Body of pancreas (tissue), 4 donors: ENCODE results near the gene CCDC78. TPM values are rescaled to one million over a fixed set of nuclear protein-coding genes. Genes with fewer than 3 reads are reported as not detected.

Source experiments
- ATAC-seq: fragments of 150-250 bp; one replicate; pipeline ENCODE4 v1.9.1; 2016
- DNase-seq, 4 donors: peaks; one replicate each; pipeline ENCODE4 v3.0.0-alpha.2; 2019
- H3K27ac ChIP-seq, 4 donors: fragments of 200-600 bp; sonication (generic); 1 replicate in 3 of 4; 2 replicates in 1 of 4; pipeline versions ENCODE4 v1.5.1 to v1.6.1; 2016 to 2019; ENCODE audit warnings: mild to moderate bottlenecking in 1 of 4, mixed read lengths in 1 of 4, moderate library complexity in 1 of 4
- H3K27me3 ChIP-seq, 2 donors: fragments of 200-600 bp; sonication (generic); one replicate each; pipeline ENCODE4 v1.6.0; 2016; ENCODE audit warnings: mild to moderate bottlenecking in 1 of 2
- H3K36me3 ChIP-seq, 2 donors: fragments of 200-600 bp; sonication (generic); replicated peaks in 1 of 2; 2 replicates each; pipeline ENCODE4 v1.5.1; 2016; ENCODE audit warnings: low read depth in 2 of 2; ENCODE audit not compliant: insufficient read depth in 1 of 2
- H3K4me1 ChIP-seq: fragments of 200-600 bp; sonication (generic); one replicate; pipeline ENCODE4 v1.6.0; 2016
- H3K4me3 ChIP-seq, 2 donors: fragments of 200-600 bp; sonication (generic); 1 replicate in 1 of 2; 2 replicates in 1 of 2; pipeline ENCODE4 v1.5.1; 2016 to 2019
- H3K9me3 ChIP-seq, 3 donors: fragments of 200-600 bp; sonication (generic); 1 replicate in 2 of 3; 2 replicates in 1 of 3; pipeline ENCODE4 v1.5.1; 2016
- CTCF ChIP-seq, 7 experiments: fragments of 450-650 bp in 4 of 7; fragments of 200-600 bp in 3 of 7; sonication (generic) in 3 of 7; IDR thresholded peaks; one replicate each; pipeline ENCODE4 v1.5.1; 2016 to 2019; ENCODE audit warnings: antibody characterized with exemption in 7 of 7
- POLR2A ChIP-seq, 3 donors: fragments of 450-650 bp; IDR thresholded peaks; one replicate each; pipeline ENCODE4 v1.6.1; 2016; ENCODE audit warnings: antibody characterized with exemption in 3 of 3, mild to moderate bottlenecking in 2 of 3
- WGBS, 2 donors: methylation state at CpG; one replicate each; pipeline ENCODE4 v1.1.5; 2017; 5-methylcytosine and 5-hydroxymethylcytosine counted together
- intact Hi-C: fragments of 100-400 bp; cut with DNase I; formaldehyde crosslinking; loops from one replicate; pipeline ENCODE4 v1.15.1; 2023
- total RNA-seq, 2 donors: library from RNA; depleted of rRNA; stranded (reverse); fragments of >200 nt; gene quantifications; one replicate each; pipeline ENCODE4 v1.1.0, GENCODE V29; 2016

Gene CCDC78
- total RNA-seq, 2 donors from 2014 or later, result not detected

- peaks cover 0 to 7% of the 10 kb centered on the region in 2 donors for H3K27me3 ChIP-seq
- H3K27ac ChIP-seq, result no peak overlapping the region
- TF ChIP-seq CTCF (IDR thresholded peaks at IDR 0.05) (no peak), POLR2A (IDR thresholded peaks at IDR 0.05) (no peak)
- no peaks in the 10 kb centered on the region for H3K9me3 ChIP-seq
- no peaks in the 10 kb centered on the region for H3K36me3 ChIP-seq
- DNase-seq (no peak), ATAC-seq (no peak)
- intact Hi-C loops, result no loop called here
- H3K4me3 ChIP-seq, result no peak overlapping the region
- peaks cover 42% of the 10 kb centered on the region for H3K4me1 ChIP-seq
- 16% methylated on average over 9 of the region's 9 CpGs; no CpG with 5 or more reads in 1 of the 2 donors for WGBS, 2 donors
Observed at GRCh38 chr16:726188-726437, 130 bp downstream of the CCDC78 start.

DNA sequence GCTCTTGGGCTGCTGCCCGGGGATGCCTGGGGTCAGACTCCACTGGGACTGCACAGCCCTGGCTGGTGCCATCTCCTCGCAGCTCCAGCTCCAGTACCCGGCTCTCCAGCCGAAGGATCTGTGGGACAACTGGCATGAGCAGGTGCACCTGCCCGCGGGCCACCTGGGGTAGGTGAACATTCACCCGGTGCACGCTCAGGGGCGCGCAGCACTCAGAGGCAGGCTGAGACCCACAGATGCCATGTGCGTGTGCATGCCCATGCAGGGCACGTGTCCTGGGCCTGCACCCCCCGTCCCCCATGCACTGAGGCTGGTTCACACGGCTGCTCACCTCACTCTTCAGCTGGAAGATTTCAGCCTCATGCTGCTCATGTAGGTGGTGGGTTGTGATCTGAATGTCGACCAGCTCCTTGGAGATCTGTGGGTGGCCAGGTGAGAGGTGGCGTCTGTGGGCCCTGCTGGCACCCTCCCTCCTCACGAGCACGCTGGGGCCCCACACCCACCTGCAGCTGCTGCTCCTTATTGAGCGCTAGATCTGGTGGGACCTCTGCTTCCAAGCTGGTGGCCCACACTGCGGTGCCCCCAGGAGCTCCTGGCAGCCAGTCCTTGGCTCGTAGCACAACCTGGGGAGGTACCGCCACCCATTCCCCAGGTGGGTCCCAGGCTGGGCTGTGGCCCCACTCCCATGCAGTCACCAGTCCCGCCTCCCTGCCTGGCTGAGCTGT, 618 bp downstream of the CCDC78 start:
- H3K9me3 ChIP-seq, result no peaks in the 10 kb centered on the region
- no peak for ATAC-seq
- H3K27ac ChIP-seq, result no peak overlapping the region
- 27 to 57% methylated on average over 8 to 23 of the region's 23 CpGs for WGBS, 2 donors
- H3K4me3 ChIP-seq, result no peak overlapping the region
- DNase-seq, result no peak
- intact Hi-C loops, result no loop called here
- H3K4me1 ChIP-seq, result peaks cover 42% of the 10 kb centered on the region
- no peaks in the 10 kb centered on the region for H3K36me3 ChIP-seq
- no peak for TF ChIP-seq POLR2A (IDR thresholded peaks at IDR 0.05)
- no peak for TF ChIP-seq CTCF (IDR thresholded peaks at IDR 0.05)
- peaks cover 0 to 7% of the 10 kb centered on the region in 2 donors for H3K27me3 ChIP-seq

DNA sequence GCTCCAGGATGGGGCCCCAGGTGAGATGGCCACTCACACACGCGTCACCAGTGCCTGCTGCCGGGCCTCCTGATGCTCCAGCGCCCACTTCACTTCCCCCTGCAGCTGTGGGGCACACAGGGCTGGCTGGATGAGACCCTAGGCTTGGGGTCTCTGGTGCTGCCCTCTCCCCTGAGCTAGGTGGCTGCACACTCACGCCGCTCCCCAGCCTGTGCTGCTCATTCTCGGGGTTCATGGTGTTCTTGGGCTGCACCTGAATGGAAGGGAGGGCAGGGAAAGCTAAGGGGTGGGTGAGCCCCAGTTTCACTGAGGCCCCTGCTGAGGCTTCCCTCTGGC, 1.2 kb downstream of the CCDC78 start:
- ATAC-seq, result no peak
- TF ChIP-seq POLR2A (IDR thresholded peaks at IDR 0.05) (no peak), CTCF (IDR thresholded peaks at IDR 0.05) (no peak)
- WGBS, 2 donors, result 49 to 60% methylated on average over 4 to 7 of the region's 7 CpGs
- Histone ChIP-seq H3K36me3 (no peaks in the 10 kb centered on the region), H3K27ac (no peak overlapping the region), H3K4me3 (no peak overlapping the region), H3K27me3 (peaks cover 0 to 7% of the 10 kb centered on the region in 2 donors), H3K4me1 (peaks cover 47% of the 10 kb centered on the region), H3K9me3 (no peaks in the 10 kb centered on the region)
- intact Hi-C loops, result no loop called here
- no peak for DNase-seq

- no peak for ATAC-seq
- Histone ChIP-seq H3K4me3 (no peak overlapping the region), H3K27ac (no peak overlapping the region), H3K27me3 (peaks cover 0 to 7% of the 10 kb centered on the region in 2 donors), H3K4me1 (peaks cover 53% of the 10 kb centered on the region), H3K36me3 (no peaks in the 10 kb centered on the region), H3K9me3 (no peaks in the 10 kb centered on the region)
- TF ChIP-seq POLR2A (IDR thresholded peaks at IDR 0.05) (no peak), CTCF (IDR thresholded peaks at IDR 0.05) (no peak)
- no peak for DNase-seq
- 54% methylated on average over 23 of the region's 29 CpGs; no CpG with 5 or more reads in 1 of the 2 donors for WGBS, 2 donors
- intact Hi-C loops, result no loop called here
Observed at GRCh38 chr16:724188-725040, 1.8 kb downstream of the CCDC78 start.
